HepG2 (cell line): ENCODE results near the gene KCNK15. TPM values are rescaled to one million over a fixed set of nuclear protein-coding genes. Genes with fewer than 3 reads are reported as not detected.

Experiments used
- ARID5B ChIP-seq: IDR thresholded peaks from 2 replicates; pipeline ENCODE4 v1.4.0; 2020; ENCODE audit warnings: mild to moderate bottlenecking, missing genetic modification reagents
- ATF6 ChIP-seq: sonication (generic); formaldehyde crosslinking; conservative IDR thresholded peaks from 2 replicates; pipeline ENCODE4 v1.4.0; 2020; ENCODE audit warnings: missing genetic modification reagents
- DZIP1 ChIP-seq: sonication (generic); formaldehyde crosslinking; IDR thresholded peaks from 2 replicates; pipeline ENCODE4 v1.5.0; 2020; ENCODE audit warnings: mild to moderate bottlenecking, missing genetic modification reagents
- GFI1 ChIP-seq: sonication (generic); formaldehyde crosslinking; IDR thresholded peaks from 2 replicates; pipeline ENCODE4 v1.5.0; 2020; ENCODE audit warnings: missing genetic modification reagents, mild to moderate bottlenecking, borderline replicate concordance
- HCFC1 ChIP-seq: fragments of 150-350 bp; IDR thresholded peaks from 2 replicates; pipeline ENCODE4 v1.6.1; 2014; ENCODE audit warnings: low read depth, low read length
- HMGA1 ChIP-seq: sonication (generic); formaldehyde crosslinking; conservative IDR thresholded peaks from 2 replicates; pipeline ENCODE4 v1.4.0; 2020; ENCODE audit warnings: missing genetic modification reagents
- PATZ1 ChIP-seq: sonication (generic); formaldehyde crosslinking; IDR thresholded peaks from 2 replicates; pipeline ENCODE4 v1.4.0; 2020; ENCODE audit warnings: missing genetic modification reagents
- RARA ChIP-seq: IDR thresholded peaks from 2 replicates; pipeline ENCODE4 v1.6.1; 2016; ENCODE audit warnings: missing genetic modification reagents, missing compliant biosample characterization
- U2AF2 ChIP-seq: fragments of 200-400 bp; formaldehyde crosslinking; IDR thresholded peaks from 2 replicates; pipeline ENCODE4 v1.6.1; 2017; ENCODE audit warnings: low read depth, mild to moderate bottlenecking, low read length
- ZBTB39 ChIP-seq: sonication (generic); formaldehyde crosslinking; IDR thresholded peaks from 2 replicates; pipeline ENCODE4 v1.5.0; 2020; ENCODE audit warnings: missing genetic modification reagents
- ZC3H4 ChIP-seq: sonication (generic); formaldehyde crosslinking; IDR thresholded peaks from 2 replicates; pipeline ENCODE4 v1.4.0; 2020; ENCODE audit warnings: missing genetic modification reagents, borderline replicate concordance
- ZNF234 ChIP-seq: sonication (generic); formaldehyde crosslinking; conservative IDR thresholded peaks from 2 replicates; pipeline ENCODE4 v1.5.1; 2020; ENCODE audit warnings: mild to moderate bottlenecking, missing genetic modification reagents
- ZNF704 ChIP-seq: sonication (generic); formaldehyde crosslinking; IDR thresholded peaks from 2 replicates; pipeline ENCODE4 v1.8.1; 2023; ENCODE audit warnings: mild to moderate bottlenecking, inconsistent platforms, moderate library complexity, missing genetic modification reagents, borderline replicate concordance
- polyA plus RNA-seq, 8 experiments: library from polyadenylated mRNA; depleted of rRNA in 3 of 8; stranded (reverse) in 7 of 8; unstranded in 1 of 8; fragments of >200 nt; fragmentation: Illumina TruSeq in 4 of 8; extraction: Trizol in 4 of 8; gene quantifications; 2 replicates each; pipeline versions ENCODE4 v1.2.1 to v1.2.3, GENCODE V29; 2011 to 2016; ENCODE audit warnings: low read depth in 4 of 8, missing spikeins in 1 of 8, mixed read lengths in 1 of 8; ENCODE audit not compliant: insufficient read depth in 1 of 8
- total RNA-seq, 5 experiments: library from RNA; depleted of rRNA; stranded (reverse); fragments of >200 nt; fragmentation: Illumina TruSeq; extraction: Trizol; gene quantifications; 2 replicates each; pipeline ENCODE4 v1.2.3, GENCODE V29; 2016; ENCODE audit warnings: low read depth in 1 of 5

The KCNK15 gene
- total and polyA plus RNA-seq, 2 of the 13 experiments (the other 11 are each of a cell fraction or from before 2014, with no cell fraction given): 0.03 TPM; not detected in 1

- TF ChIP-seq ZBTB39 (CRISPR knock-in tag) (no peak), RARA (peak; percentile 43; the same call in 1 of the 2 replicates), ARID5B (peak; percentile 58; the same call in 1 of the 2 replicates), HCFC1 (no peak), PATZ1 (CRISPR knock-in tag) (peak; percentile 43; the same call in 1 of the 2 replicates), U2AF2 (no peak), ZNF704 (CRISPR knock-in tag) (no peak), GFI1 (CRISPR knock-in tag) (no peak), DZIP1 (CRISPR knock-in tag) (no peak), ZC3H4 (CRISPR knock-in tag) (no peak), HMGA1 (CRISPR knock-in tag) (no peak), ZNF234 (CRISPR knock-in tag) (no peak), ATF6 (no peak)
Observed at GRCh38 chr20:44714701-44715498, 30.8 kb upstream of the KCNK15 start, which contains the start of gene CCN5 (continued).
